ENCODE results near the gene LDAH.

DNA sequence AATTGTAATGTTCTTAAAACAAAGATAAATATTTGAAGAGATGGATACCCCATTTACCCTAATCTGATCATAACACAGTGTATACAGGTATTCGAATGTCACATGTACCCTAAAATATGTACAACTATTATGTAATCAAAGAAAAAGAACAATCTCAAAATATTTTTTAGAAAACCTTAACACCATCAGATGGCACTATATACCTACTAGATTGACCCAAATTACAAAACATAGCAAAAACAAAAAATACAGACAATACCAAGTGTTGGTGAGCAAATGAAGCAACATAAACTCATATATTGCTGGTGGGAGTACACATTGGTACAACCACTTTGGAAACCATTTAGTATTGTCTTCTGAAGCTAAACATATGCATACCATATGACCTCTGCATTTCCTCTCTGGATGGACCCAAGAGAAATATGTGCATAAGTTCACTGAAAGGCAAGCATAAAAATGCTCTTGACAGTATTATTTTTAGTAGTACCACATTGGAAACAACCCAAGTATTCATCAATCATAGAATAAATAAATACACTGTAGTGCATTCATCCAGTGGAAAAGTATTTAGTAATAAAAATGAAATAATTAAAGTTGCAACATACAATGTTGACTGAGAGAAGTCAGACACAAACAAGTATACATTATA is 100.2 kb downstream of the LDAH start:
- no peak for TF ChIP-seq BHLHE40 (IDR thresholded peaks at IDR 0.05; ENCODE audit: borderline replicate concordance)
- no peak for TF ChIP-seq FOXK2 (IDR thresholded peaks at IDR 0.05)
- no peak for TF ChIP-seq ARNT (IDR thresholded peaks at IDR 0.05)
- TF ChIP-seq NFRKB (IDR thresholded peaks at IDR 0.05): no peak
- no peak for TF ChIP-seq SUZ12 (IDR thresholded peaks at IDR 0.05)
- TF ChIP-seq LEF1 (IDR thresholded peaks at IDR 0.05; ENCODE audit: borderline replicate concordance): no peak
- no peak for TF ChIP-seq TARDBP (IDR thresholded peaks at IDR 0.05)
- TF ChIP-seq SP1 (IDR thresholded peaks at IDR 0.05): no peak
- no peak for TF ChIP-seq FOXA1 (IDR thresholded peaks at IDR 0.05)
- TF ChIP-seq FOXM1 (IDR thresholded peaks at IDR 0.05; ENCODE audit: borderline replicate concordance): no peak
- no peak for TF ChIP-seq ELF4 (IDR thresholded peaks at IDR 0.05)
- TF ChIP-seq L3MBTL2 (conservative IDR thresholded peaks at IDR 0.05): no peak
- TF ChIP-seq ZNF384 (IDR thresholded peaks at IDR 0.05): no peak

All from HEK293T (cell line).